ENCODE results near the gene METTL22.

DNA sequence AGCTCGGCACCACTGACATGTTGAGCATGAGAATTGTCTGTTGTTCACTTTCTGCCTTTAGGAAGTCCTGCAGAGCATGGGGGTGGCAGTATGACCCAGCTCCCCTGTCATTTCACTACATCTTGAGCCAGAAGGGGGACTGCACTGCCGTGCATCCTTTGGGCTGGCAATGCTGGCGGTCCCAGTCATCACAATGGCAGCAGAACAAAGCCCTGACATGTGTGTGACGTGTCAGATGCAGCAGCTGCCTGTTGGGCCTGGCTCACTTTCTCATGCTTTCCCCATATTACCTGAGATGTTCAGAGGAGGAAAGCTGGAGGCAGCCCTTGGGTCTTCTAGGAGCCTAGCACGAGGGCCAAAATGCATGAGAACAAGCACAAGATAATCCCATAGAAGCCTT lies 46.6 kb downstream of the METTL22 start:
- TF ChIP-seq, protein P1, sequence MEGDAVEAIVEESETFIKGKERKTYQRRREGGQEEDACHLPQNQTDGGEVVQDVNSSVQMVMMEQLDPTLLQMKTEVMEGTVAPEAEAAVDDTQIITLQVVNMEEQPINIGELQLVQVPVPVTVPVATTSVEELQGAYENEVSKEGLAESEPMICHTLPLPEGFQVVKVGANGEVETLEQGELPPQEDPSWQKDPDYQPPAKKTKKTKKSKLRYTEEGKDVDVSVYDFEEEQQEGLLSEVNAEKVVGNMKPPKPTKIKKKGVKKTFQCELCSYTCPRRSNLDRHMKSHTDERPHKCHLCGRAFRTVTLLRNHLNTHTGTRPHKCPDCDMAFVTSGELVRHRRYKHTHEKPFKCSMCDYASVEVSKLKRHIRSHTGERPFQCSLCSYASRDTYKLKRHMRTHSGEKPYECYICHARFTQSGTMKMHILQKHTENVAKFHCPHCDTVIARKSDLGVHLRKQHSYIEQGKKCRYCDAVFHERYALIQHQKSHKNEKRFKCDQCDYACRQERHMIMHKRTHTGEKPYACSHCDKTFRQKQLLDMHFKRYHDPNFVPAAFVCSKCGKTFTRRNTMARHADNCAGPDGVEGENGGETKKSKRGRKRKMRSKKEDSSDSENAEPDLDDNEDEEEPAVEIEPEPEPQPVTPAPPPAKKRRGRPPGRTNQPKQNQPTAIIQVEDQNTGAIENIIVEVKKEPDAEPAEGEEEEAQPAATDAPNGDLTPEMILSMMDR (IDR thresholded peaks at IDR 0.05), result no peak
- no peak for TF ChIP-seq POLR2A (IDR thresholded peaks at IDR 0.05)
- TF ChIP-seq POLR2AphosphoS5 (IDR thresholded peaks at IDR 0.05), result no peak
